MM.1S (cell line): Measurements from ENCODE around the gene LAYN.

Experiments used
- DNase-seq: peaks from one replicate; pipeline ENCODE4 v3.0.0-alpha.2; 2015
- H2AFZ ChIP-seq: fragments of 300-600 bp; sonication (generic); 2 replicates; pipeline ENCODE4 v1.6.0; 2016; ENCODE audit warnings: antibody characterized with exemption, low read length
- H3F3A ChIP-seq: fragments of 300-600 bp; sonication (generic); 2 replicates; pipeline ENCODE4 v1.6.1; 2016; ENCODE audit warnings: mild to moderate bottlenecking, antibody characterized with exemption, low read length, moderate library complexity, mixed read lengths; ENCODE audit not compliant: insufficient read depth
- H3K27ac ChIP-seq: fragments of 300-600 bp; sonication (generic); 2 replicates; pipeline ENCODE4 v1.5.1; 2016; ENCODE audit warnings: mild to moderate bottlenecking, low read length
- H3K27me3 ChIP-seq: fragments of 300-600 bp; sonication (generic); replicated peaks from 2 replicates; pipeline ENCODE4 v1.6.0; 2016; ENCODE audit warnings: low read length; ENCODE audit not compliant: insufficient read depth
- H3K36me3 ChIP-seq: fragments of 300-600 bp; sonication (generic); replicated peaks from 2 replicates; pipeline ENCODE4 v1.6.1; 2016; ENCODE audit warnings: mild to moderate bottlenecking, low read length, mixed read lengths; ENCODE audit not compliant: insufficient read depth
- H3K4me1 ChIP-seq: fragments of 300-600 bp; sonication (generic); 2 replicates; pipeline ENCODE4 v1.6.1; 2016; ENCODE audit warnings: low read length, mixed read lengths
- H3K4me2 ChIP-seq: fragments of 300-600 bp; sonication (generic); 2 replicates; pipeline ENCODE4 v1.6.0; 2016; ENCODE audit warnings: low read depth, low read length
- H3K4me3 ChIP-seq: fragments of 300-600 bp; sonication (generic); 2 replicates; pipeline ENCODE4 v1.5.1; 2016; ENCODE audit warnings: low read length, mixed read lengths
- H3K79me2 ChIP-seq: fragments of 300-600 bp; sonication (generic); 2 replicates; pipeline ENCODE4 v1.6.1; 2016; ENCODE audit warnings: mixed run types, low read length, mixed read lengths
- H3K9ac ChIP-seq: fragments of 300-600 bp; sonication (generic); 2 replicates; pipeline ENCODE4 v1.6.1; 2016; ENCODE audit warnings: low read length, mixed read lengths
- H3K9me2 ChIP-seq: fragments of 300-600 bp; sonication (generic); replicated peaks from 2 replicates; pipeline ENCODE4 v1.6.1; 2016; ENCODE audit warnings: mild to moderate bottlenecking, low read length, mixed read lengths; ENCODE audit not compliant: insufficient read depth
- H3K9me3 ChIP-seq: fragments of 300-600 bp; sonication (generic); replicated peaks from 2 replicates; pipeline ENCODE4 v1.6.1; 2016; ENCODE audit warnings: mild to moderate bottlenecking, low read length, mixed read lengths; ENCODE audit not compliant: insufficient read depth
- H4K20me1 ChIP-seq: fragments of 300-600 bp; sonication (generic); 2 replicates; pipeline ENCODE4 v1.6.1; 2016; ENCODE audit warnings: mild to moderate bottlenecking, low read length, moderate library complexity, mixed read lengths; ENCODE audit not compliant: insufficient read depth
- EZH2 ChIP-seq: fragments of 300-600 bp; sonication (generic); optimal IDR thresholded peaks from 2 replicates; pipeline ENCODE3; 2017; ENCODE audit warnings: low read depth, mild to moderate bottlenecking, antibody characterized with exemption, low read length, mixed read lengths
- EZH2phosphoT487 ChIP-seq: fragments of 300-600 bp; sonication (generic); IDR thresholded peaks from 2 replicates; pipeline ENCODE4 v1.6.1; 2018; ENCODE audit warnings: antibody characterized with exemption, low read length
- TF ChIP-seq, protein P1 (sequence below): fragments of 300-600 bp; sonication (generic); IDR thresholded peaks from 2 replicates; pipeline ENCODE4 v1.5.1; 2016; ENCODE audit warnings: antibody characterized with exemption, low read length, mixed read lengths

The LAYN gene

DNA sequence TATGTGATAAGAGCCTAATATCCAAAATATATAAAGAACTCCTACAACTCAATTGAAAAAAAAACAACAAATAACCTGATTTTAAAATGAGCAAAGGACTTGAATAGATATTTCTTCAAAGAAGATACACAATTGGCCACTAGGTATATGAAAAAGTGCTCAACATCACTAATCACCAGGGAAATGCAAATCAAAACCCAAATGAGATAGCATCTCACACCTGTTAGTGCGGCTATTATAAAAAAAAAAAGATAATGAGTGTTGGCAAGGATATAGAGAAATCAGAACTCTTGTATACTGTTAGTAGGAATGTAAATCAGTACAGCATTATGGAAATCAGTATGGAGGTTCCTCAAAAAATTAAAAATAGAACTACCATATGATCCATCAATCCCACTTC, 55.8 kb downstream of the LAYN start:
- H3K9me2 ChIP-seq, result no peaks in the 10 kb centered on the region
- H3K4me1 ChIP-seq, result peaks cover 7% of the 10 kb centered on the region; the same call in 1 of the 2 replicates
- no peak overlapping the region for H3K4me3 ChIP-seq
- no peaks in the 10 kb centered on the region for H3K27me3 ChIP-seq
- H3K9ac ChIP-seq, result no peak overlapping the region
- no peaks in the 10 kb centered on the region for H3F3A ChIP-seq
- no peak overlapping the region for H3K4me2 ChIP-seq
- TF ChIP-seq EZH2 (no peak), EZH2phosphoT487 (no peak)
- TF ChIP-seq, protein P1, sequence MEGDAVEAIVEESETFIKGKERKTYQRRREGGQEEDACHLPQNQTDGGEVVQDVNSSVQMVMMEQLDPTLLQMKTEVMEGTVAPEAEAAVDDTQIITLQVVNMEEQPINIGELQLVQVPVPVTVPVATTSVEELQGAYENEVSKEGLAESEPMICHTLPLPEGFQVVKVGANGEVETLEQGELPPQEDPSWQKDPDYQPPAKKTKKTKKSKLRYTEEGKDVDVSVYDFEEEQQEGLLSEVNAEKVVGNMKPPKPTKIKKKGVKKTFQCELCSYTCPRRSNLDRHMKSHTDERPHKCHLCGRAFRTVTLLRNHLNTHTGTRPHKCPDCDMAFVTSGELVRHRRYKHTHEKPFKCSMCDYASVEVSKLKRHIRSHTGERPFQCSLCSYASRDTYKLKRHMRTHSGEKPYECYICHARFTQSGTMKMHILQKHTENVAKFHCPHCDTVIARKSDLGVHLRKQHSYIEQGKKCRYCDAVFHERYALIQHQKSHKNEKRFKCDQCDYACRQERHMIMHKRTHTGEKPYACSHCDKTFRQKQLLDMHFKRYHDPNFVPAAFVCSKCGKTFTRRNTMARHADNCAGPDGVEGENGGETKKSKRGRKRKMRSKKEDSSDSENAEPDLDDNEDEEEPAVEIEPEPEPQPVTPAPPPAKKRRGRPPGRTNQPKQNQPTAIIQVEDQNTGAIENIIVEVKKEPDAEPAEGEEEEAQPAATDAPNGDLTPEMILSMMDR, result no peak
- no peaks in the 10 kb centered on the region for H3K79me2 ChIP-seq
- H2AFZ ChIP-seq, result no peak overlapping the region
- no peak for DNase-seq
- no peak overlapping the region for H3K27ac ChIP-seq
- no peaks in the 10 kb centered on the region for H4K20me1 ChIP-seq
- no peaks in the 10 kb centered on the region for H3K36me3 ChIP-seq
- H3K9me3 ChIP-seq, result no peaks in the 10 kb centered on the region

DNA sequence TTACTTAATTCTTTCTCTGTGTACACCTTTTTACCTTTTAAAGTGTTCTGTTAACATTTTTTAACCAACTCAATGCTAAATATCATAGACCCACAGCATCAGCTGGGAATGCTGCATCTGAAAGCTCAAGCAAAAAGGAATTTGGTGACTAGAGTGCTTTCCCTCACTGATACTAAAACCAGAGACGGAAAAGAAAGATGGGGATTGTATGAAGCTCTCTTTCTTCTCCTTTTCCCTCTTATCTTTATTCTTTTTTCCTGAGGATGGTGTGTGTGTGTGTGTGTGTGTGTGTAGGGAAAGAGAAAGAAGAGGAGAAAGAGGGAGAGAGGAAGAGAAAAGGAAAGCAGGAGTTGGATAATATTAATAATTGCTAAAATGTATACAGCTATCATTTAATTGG, 57.6 kb downstream of the LAYN start:
- Histone ChIP-seq H3K9me2 (no peaks in the 10 kb centered on the region), H3K4me2 (peak overlapping the region; percentile 35; the same call in 1 of the 2 replicates), H3K4me3 (no peak overlapping the region), H3K79me2 (peaks cover 2% of the 10 kb centered on the region; the same call in 1 of the 2 replicates), H4K20me1 (no peaks in the 10 kb centered on the region), H3K9ac (no peak overlapping the region), H3K27ac (no peak overlapping the region), H3F3A (0 out of 2 replicates have a peak, but pooled peaks cover under 1% of the 10 kb centered on the region), H3K27me3 (no peaks in the 10 kb centered on the region), H2AFZ (peak overlapping the region; percentile 33), H3K9me3 (no peaks in the 10 kb centered on the region), H3K4me1 (peaks cover 11% of the 10 kb centered on the region; the same call in 1 of the 2 replicates), H3K36me3 (no peaks in the 10 kb centered on the region)
- no peak for DNase-seq
- no peak for TF ChIP-seq EZH2phosphoT487
- TF ChIP-seq, protein P1, result no peak
- no peak for TF ChIP-seq EZH2

DNA sequence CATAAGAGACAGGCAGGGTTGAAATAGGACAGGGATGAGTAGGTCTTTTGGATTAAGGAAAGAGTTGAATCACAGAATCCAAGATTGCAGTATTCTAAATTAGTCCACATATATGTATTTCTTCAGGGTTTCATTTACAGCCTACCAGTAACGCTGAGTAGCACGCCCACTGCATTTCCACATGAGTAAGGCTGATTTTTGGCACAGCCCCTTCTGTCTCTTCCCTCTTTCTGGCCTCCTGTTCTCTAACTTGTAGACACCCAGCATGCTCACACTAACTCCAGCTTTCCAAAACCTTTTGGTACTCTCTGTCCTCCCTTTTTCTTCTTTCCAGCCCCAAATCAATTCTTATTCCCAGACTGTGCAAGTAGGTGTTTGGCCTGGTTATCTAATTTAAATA, 58.0 kb downstream of the LAYN start:
- no peak overlapping the region for H2AFZ ChIP-seq
- H4K20me1 ChIP-seq, result no peaks in the 10 kb centered on the region
- peaks cover 12% of the 10 kb centered on the region for H3K4me1 ChIP-seq

DNA sequence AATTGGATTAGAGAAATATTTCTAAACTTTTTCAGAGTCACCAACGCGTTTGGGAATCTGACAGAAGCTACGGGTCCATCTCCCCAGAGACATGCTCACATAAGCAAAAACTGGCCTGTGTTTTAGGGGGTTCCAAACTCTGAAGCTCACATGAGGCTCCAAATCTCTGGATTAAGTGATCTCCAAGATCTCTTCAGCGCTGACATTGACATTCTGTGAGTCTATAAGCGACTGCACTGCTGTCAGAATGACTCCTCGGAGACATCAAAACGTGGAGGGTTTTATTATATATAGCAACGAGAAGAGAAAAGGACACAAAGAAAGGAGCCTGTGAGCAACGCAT, 61.1 kb downstream of the LAYN start:
- Histone ChIP-seq H2AFZ (peak overlapping the region; percentile 75), H4K20me1 (no peaks in the 10 kb centered on the region; the same call in 1 of the 2 replicates), H3K9me3 (no peaks in the 10 kb centered on the region), H3K36me3 (no peaks in the 10 kb centered on the region), H3K27ac (peak overlapping the region; percentile 51; the same call in 1 of the 2 replicates), H3K79me2 (peaks cover 31% of the 10 kb centered on the region), H3K9me2 (no peaks in the 10 kb centered on the region), H3K4me1 (peaks cover 20% of the 10 kb centered on the region), H3K9ac (peak overlapping the region; percentile 59), H3F3A (0 out of 2 replicates have a peak, but pooled peaks cover 7% of the 10 kb centered on the region), H3K4me2 (peak overlapping the region; percentile 52), H3K27me3 (no peaks in the 10 kb centered on the region), H3K4me3 (peak overlapping the region; percentile 43)
- no peak for TF ChIP-seq EZH2phosphoT487
- TF ChIP-seq EZH2, result no peak
- TF ChIP-seq, protein P1, result no peak
- no peak for DNase-seq

More for the DNA sequence above, 58.0 kb downstream of the LAYN start:
- H3K79me2 ChIP-seq, result peaks cover 6% of the 10 kb centered on the region
- H3K9me3 ChIP-seq, result no peaks in the 10 kb centered on the region
- TF ChIP-seq EZH2 (no peak), EZH2phosphoT487 (no peak)
- no peaks in the 10 kb centered on the region for H3K36me3 ChIP-seq
- 0 out of 2 replicates have a peak, but pooled peaks cover 5% of the 10 kb centered on the region for H3F3A ChIP-seq
- no peak for DNase-seq
- no peak overlapping the region for H3K27ac ChIP-seq
- no peaks in the 10 kb centered on the region for H3K27me3 ChIP-seq
- no peaks in the 10 kb centered on the region for H3K9me2 ChIP-seq
- H3K4me3 ChIP-seq, result no peak overlapping the region
- no peak overlapping the region for H3K9ac ChIP-seq
- H3K4me2 ChIP-seq, result no peak overlapping the region
